HL-60 (cell line): ENCODE data around the gene TRIAP1.
"Not testable (repeated sequence)": the region's sequence is repeated elsewhere in the genome, so short reads cannot be mapped to it uniquely, and the experiment has no call there.

ENCODE experiments used
- DNase-seq, 2 experiments: peaks; one replicate each; pipeline ENCODE4 v3.0.0-alpha.2; 2010 to 2020; ENCODE audit warnings: low read depth in 1 of 2, low spot score in 1 of 2
- H3K27ac ChIP-seq: fragments of 250-450 bp; sonication (Bioruptor Pico); replicated peaks from 2 replicates; pipeline ENCODE4 v1.5.1; 2020; ENCODE audit warnings: mild to moderate bottlenecking, moderate library complexity
- H3K27me3 ChIP-seq: fragments of 250-450 bp; sonication (Bioruptor Pico); 2 replicates; pipeline ENCODE4 v1.5.1; 2021; ENCODE audit warnings: mild to moderate bottlenecking, moderate library complexity; ENCODE audit not compliant: insufficient read depth, poor library complexity, severe bottlenecking
- H3K4me3 ChIP-seq: replicated peaks from 2 replicates; pipeline ENCODE4 v1.5.1; 2011; ENCODE audit warnings: mild to moderate bottlenecking, control low read depth, low read length; ENCODE audit not compliant: insufficient read depth
- GABPA ChIP-seq: IDR thresholded peaks from 2 replicates; pipeline ENCODE4 v1.6.1; 2012; ENCODE audit warnings: low read depth
- POLR2AphosphoS5 ChIP-seq: IDR thresholded peaks from 2 replicates; pipeline ENCODE4 v1.6.1; 2012; ENCODE audit warnings: low read depth
- SPI1 ChIP-seq: IDR thresholded peaks from 2 replicates; pipeline ENCODE4 v1.6.1; 2012; ENCODE audit warnings: low read depth, mild to moderate bottlenecking, borderline replicate concordance
- TF ChIP-seq, protein P1 (sequence below): IDR thresholded peaks from one replicate; pipeline ENCODE4 v1.5.1; 2011; ENCODE audit warnings: low read length, control low read depth, inconsistent platforms; ENCODE audit not compliant: insufficient read depth
- TF ChIP-seq, protein P2 (sequence below): IDR thresholded peaks from 2 replicates; pipeline ENCODE4 v1.6.1; 2012; ENCODE audit warnings: low read depth; ENCODE audit not compliant: insufficient replicate concordance

The TRIAP1 gene

DNA sequence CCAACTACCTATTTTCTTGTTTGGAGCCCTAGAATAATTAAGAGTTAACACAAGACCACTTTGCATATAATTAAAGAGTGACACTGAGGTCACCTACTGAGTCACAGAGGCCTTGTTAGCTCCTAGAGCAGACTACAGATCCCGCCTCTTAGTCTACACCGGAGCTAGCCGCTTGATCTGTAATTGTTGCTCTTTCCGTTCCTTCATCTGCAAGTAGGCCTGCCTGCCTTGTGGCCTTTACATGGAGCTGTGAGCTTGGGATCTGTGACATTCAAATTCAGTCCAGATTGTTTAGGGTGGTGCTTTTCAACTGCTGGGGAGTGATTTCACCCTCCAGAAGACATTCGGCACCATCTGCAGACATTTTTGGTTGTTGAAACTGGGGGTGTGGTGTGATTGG lies 44.1 kb upstream of the TRIAP1 start:
- DNase-seq, result no peak
- no peak for TF ChIP-seq SPI1
- TF ChIP-seq GABPA, result no peak
- TF ChIP-seq, protein P1, sequence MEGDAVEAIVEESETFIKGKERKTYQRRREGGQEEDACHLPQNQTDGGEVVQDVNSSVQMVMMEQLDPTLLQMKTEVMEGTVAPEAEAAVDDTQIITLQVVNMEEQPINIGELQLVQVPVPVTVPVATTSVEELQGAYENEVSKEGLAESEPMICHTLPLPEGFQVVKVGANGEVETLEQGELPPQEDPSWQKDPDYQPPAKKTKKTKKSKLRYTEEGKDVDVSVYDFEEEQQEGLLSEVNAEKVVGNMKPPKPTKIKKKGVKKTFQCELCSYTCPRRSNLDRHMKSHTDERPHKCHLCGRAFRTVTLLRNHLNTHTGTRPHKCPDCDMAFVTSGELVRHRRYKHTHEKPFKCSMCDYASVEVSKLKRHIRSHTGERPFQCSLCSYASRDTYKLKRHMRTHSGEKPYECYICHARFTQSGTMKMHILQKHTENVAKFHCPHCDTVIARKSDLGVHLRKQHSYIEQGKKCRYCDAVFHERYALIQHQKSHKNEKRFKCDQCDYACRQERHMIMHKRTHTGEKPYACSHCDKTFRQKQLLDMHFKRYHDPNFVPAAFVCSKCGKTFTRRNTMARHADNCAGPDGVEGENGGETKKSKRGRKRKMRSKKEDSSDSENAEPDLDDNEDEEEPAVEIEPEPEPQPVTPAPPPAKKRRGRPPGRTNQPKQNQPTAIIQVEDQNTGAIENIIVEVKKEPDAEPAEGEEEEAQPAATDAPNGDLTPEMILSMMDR, result no peak
- no peak for TF ChIP-seq POLR2AphosphoS5
- TF ChIP-seq, protein P2, sequence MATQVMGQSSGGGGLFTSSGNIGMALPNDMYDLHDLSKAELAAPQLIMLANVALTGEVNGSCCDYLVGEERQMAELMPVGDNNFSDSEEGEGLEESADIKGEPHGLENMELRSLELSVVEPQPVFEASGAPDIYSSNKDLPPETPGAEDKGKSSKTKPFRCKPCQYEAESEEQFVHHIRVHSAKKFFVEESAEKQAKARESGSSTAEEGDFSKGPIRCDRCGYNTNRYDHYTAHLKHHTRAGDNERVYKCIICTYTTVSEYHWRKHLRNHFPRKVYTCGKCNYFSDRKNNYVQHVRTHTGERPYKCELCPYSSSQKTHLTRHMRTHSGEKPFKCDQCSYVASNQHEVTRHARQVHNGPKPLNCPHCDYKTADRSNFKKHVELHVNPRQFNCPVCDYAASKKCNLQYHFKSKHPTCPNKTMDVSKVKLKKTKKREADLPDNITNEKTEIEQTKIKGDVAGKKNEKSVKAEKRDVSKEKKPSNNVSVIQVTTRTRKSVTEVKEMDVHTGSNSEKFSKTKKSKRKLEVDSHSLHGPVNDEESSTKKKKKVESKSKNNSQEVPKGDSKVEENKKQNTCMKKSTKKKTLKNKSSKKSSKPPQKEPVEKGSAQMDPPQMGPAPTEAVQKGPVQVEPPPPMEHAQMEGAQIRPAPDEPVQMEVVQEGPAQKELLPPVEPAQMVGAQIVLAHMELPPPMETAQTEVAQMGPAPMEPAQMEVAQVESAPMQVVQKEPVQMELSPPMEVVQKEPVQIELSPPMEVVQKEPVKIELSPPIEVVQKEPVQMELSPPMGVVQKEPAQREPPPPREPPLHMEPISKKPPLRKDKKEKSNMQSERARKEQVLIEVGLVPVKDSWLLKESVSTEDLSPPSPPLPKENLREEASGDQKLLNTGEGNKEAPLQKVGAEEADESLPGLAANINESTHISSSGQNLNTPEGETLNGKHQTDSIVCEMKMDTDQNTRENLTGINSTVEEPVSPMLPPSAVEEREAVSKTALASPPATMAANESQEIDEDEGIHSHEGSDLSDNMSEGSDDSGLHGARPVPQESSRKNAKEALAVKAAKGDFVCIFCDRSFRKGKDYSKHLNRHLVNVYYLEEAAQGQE, result no peak
- Histone ChIP-seq H3K4me3 (no peak overlapping the region), H3K27ac (no peak overlapping the region), H3K27me3 (no peaks in the 10 kb centered on the region)

DNA sequence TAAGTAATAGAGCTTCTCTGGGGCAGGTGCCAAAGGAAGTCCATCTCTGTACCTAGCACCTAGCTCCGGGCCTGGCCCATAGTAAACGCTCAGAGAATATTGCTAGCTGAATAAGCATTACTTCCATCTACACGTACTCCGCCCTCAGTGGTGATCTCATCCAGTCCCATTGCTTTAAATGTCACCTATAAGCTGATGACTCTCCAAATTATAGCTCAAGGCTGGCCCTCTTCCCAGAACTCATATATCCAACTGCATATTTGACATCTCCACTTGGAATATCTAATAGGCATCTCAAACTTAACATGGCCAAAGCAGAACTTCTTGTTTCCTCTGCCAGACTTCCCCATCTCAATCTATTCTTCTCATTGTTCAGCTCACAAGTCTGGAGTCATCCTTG lies 42.8 kb upstream of the TRIAP1 start:
- no peaks in the 10 kb centered on the region for H3K27me3 ChIP-seq
- no peak overlapping the region for H3K4me3 ChIP-seq
- no peak overlapping the region for H3K27ac ChIP-seq
- TF ChIP-seq, protein P1, result no peak
- TF ChIP-seq, protein P2, result no peak
- TF ChIP-seq POLR2AphosphoS5 (no peak), GABPA (no peak), SPI1 (no peak)
- DNase-seq, result no peak

DNA sequence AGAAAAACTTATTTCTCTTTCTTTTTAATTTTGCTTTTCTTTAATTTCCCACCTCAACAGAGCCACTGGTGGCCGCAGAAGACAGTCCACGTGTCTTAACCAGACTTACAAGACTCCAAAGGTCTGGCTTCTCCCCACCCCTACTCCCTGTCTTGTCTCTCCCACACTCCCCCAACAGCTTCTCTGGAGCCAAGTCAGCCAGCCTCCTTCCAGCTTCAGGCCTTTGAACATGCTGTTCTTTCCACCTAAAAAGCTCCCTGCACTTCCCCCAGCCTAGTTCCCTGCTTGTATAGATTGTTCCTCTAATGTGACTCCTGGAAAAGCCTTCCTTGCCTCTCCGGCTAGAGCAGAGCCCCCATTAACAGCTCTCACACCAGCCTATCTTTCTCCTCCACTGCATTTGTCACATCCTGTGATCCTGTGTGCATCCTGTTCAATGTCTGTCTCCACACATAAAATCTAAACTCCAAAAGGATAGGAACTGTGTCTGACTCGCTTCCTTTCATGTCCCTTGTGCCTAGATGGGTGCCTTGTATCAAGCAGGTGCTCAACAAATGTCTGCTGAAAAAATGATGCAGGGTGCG lies 42.0 kb upstream of the TRIAP1 start:
- Histone ChIP-seq H3K4me3 (no peak overlapping the region), H3K27ac (no peak overlapping the region), H3K27me3 (no peaks in the 10 kb centered on the region)
- no peak for DNase-seq
- TF ChIP-seq GABPA (no peak), SPI1 (no peak), POLR2AphosphoS5 (no peak)
- TF ChIP-seq, protein P1, result no peak
- TF ChIP-seq, protein P2, result no peak

DNA sequence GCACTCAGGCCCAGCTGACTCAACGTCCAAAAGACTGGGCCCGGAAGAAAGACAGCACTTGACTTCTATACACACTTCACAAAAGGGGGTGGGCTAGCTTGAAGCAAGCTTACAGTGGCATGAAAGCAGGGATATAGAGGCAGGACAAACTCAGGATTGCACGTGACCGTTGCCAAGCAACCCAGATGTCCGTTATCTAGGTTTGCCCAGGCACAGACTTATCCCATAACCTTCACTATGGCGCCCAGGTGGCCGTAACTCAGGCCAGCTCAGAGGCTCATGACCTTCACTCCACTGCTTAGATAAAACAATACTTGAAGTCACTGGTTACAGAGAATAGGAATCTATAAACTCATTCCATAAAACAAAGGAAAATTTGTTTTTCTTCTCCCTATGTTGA lies 41.4 kb upstream of the TRIAP1 start:
- H3K4me3 ChIP-seq, H3K27ac ChIP-seq, H3K27me3 ChIP-seq, DNase-seq: not testable (repeated sequence)
